HG03558 (cell line): Measurements from ENCODE around the gene SLC9A5.

Experiments
- ATAC-seq: cut with Tn5 transposase; IDR thresholded peaks from one replicate; pipeline ENCODE4 v1.9.1; 2021; ENCODE audit warnings: moderate number of reproducible peaks; ENCODE audit not compliant: unreplicated experiment; ENCODE audit errors: extremely low read depth

Gene SLC9A5

GRCh38 chr16:67254801-67255552 is 6.2 kb downstream of the SLC9A5 start:
- no peak for ATAC-seq

GRCh38 chr16:67255553-67256221 is 6.9 kb downstream of the SLC9A5 start:
- no peak for ATAC-seq

GRCh38 chr16:67256701-67257230 is 8.0 kb downstream of the SLC9A5 start:
- no peak for ATAC-seq

GRCh38 chr16:67257486-67258160 is 8.8 kb downstream of the SLC9A5 start:
- no peak for ATAC-seq

- no peak for ATAC-seq
These were observed 9.5 kb downstream of the SLC9A5 start for GRCh38 chr16:67258161-67258835.

GRCh38 chr16:67259705-67260104 is 10.9 kb downstream of the SLC9A5 start:
- no peak for ATAC-seq

GRCh38 chr16:67260426-67261063 is 11.8 kb downstream of the SLC9A5 start:
- ATAC-seq: no peak

GRCh38 chr16:67263201-67263600 is 14.4 kb downstream of the SLC9A5 start:
- no peak for ATAC-seq

- no peak for ATAC-seq
These were observed 15.5 kb downstream of the SLC9A5 start for GRCh38 chr16:67264277-67264676.

- no peak for ATAC-seq
These were observed 16.1 kb downstream of the SLC9A5 start for GRCh38 chr16:67264866-67265265.

- ATAC-seq: no peak
These were observed 17.1 kb downstream of the SLC9A5 start for GRCh38 chr16:67265834-67266233.

GRCh38 chr16:67268136-67268579 is 19.4 kb downstream of the SLC9A5 start:
- no peak for ATAC-seq

- no peak for ATAC-seq
These were observed 21.0 kb downstream of the SLC9A5 start for GRCh38 chr16:67269766-67270165.

GRCh38 chr16:67270931-67271338 is 22.2 kb downstream of the SLC9A5 start:
- no peak for ATAC-seq

- ATAC-seq: no peak
These were observed 22.7 kb downstream of the SLC9A5 start for GRCh38 chr16:67271446-67271845.

- no peak for ATAC-seq
These were observed 26.5 kb downstream of the SLC9A5 start for GRCh38 chr16:67275321-67275720.

GRCh38 chr16:67277294-67277998 is 28.7 kb downstream of the SLC9A5 start:
- ATAC-seq: no peak

- no peak for ATAC-seq
These were observed 29.4 kb downstream of the SLC9A5 start for GRCh38 chr16:67277999-67278772.
